ENCODE data around the gene NKRF.

DNA sequence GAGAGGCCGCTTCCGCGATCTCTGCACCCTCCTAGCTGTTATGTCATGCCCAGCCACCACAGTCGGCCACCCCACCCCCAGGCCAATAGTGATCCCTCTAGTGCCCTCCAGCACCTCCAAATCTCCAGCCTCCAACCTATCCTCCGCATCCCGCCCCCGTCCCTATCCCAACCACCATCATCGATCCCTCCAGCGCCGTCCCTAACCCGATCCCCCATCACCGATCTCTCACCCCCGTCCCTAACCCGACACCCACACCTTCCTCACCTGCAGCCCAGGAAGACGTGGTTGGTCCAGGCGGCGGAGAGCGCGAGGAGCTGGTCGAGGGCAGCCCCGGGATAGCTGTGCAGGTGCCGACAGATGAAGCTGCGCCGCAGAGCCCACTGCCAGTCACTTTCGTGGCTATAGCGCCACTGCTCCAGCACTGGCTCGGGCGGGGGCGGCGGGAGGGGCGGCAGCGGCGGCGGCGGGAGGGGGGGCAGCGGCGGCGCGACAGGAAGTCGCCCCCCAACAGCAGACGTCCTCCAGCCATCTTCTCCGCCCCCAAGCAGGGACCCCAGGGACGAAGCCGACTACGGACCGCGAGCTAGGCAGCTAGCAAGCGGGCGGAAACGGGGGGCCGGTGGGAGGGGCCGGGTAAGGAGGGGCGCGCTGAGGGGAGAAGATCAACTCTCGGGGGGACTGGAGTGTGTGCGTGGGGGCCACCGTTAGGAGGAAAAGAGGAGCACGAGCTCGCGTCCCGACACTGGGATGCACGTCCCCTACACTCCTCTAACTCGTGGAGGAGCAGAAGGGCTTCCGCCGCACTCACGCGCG, 552 bp downstream of the NKRF start:
- TF ChIP-seq CTCF (IDR thresholded peaks at IDR 0.05; ENCODE audit: low read depth, low read length) (no peak), POLR2A (IDR thresholded peaks at IDR 0.05; ENCODE audit: extremely low read depth, insufficient read length) (no peak), MYC (IDR thresholded peaks at IDR 0.05; ENCODE audit: low read depth, low read length) (no peak)

Data from NB4 (cell line).